HepG2 (cell line): Measurements from ENCODE around the gene IST1. TPM values are rescaled to one million over a fixed set of nuclear protein-coding genes. Genes with fewer than 3 reads are reported as not detected.

Experiments used
- DMAP1 ChIP-seq: IDR thresholded peaks from 2 replicates; pipeline ENCODE4 v1.6.1; 2016
- ELF4 ChIP-seq: sonication (generic); formaldehyde crosslinking; IDR thresholded peaks from 2 replicates; pipeline ENCODE4 v1.5.0; 2020; ENCODE audit warnings: missing genetic modification reagents, mild to moderate bottlenecking, moderate library complexity, borderline replicate concordance
- FOSL2 ChIP-seq: sonication (generic); formaldehyde crosslinking; IDR thresholded peaks from 2 replicates; pipeline ENCODE4 v1.4.0; 2020; ENCODE audit warnings: missing genetic modification reagents
- GFI1 ChIP-seq: sonication (generic); formaldehyde crosslinking; IDR thresholded peaks from 2 replicates; pipeline ENCODE4 v1.5.0; 2020; ENCODE audit warnings: missing genetic modification reagents, mild to moderate bottlenecking, borderline replicate concordance
- GPN1 ChIP-seq: sonication (generic); formaldehyde crosslinking; IDR thresholded peaks from 2 replicates; pipeline ENCODE4 v1.5.1; 2020; ENCODE audit warnings: missing genetic modification reagents, borderline replicate concordance
- GTF2F1 ChIP-seq: fragments of 150-350 bp; IDR thresholded peaks from 2 replicates; pipeline ENCODE4 v1.6.1; 2014; ENCODE audit warnings: low read length
- GZF1 ChIP-seq: sonication (generic); formaldehyde crosslinking; IDR thresholded peaks from 2 replicates; pipeline ENCODE4 v1.5.1; 2020; ENCODE audit warnings: mild to moderate bottlenecking, missing genetic modification reagents
- KLF11 ChIP-seq: IDR thresholded peaks from 2 replicates; pipeline ENCODE4 v1.6.1; 2016; ENCODE audit warnings: missing compliant biosample characterization
- MAFG ChIP-seq: sonication (generic); formaldehyde crosslinking; IDR thresholded peaks from 2 replicates; pipeline ENCODE4 v1.5.1; 2020; ENCODE audit warnings: mild to moderate bottlenecking, missing genetic modification reagents
- MIER2 ChIP-seq: IDR thresholded peaks from 2 replicates; pipeline ENCODE4 v1.6.1; 2016; ENCODE audit warnings: missing biosample characterization, missing genetic modification reagents
- PHF8 ChIP-seq: sonication (generic); formaldehyde crosslinking; IDR thresholded peaks from 2 replicates; pipeline ENCODE4 v1.5.0; 2020; ENCODE audit warnings: missing genetic modification reagents
- RARA ChIP-seq: IDR thresholded peaks from 2 replicates; pipeline ENCODE4 v1.6.1; 2016; ENCODE audit warnings: missing genetic modification reagents, missing compliant biosample characterization
- RARG ChIP-seq: sonication (generic); formaldehyde crosslinking; IDR thresholded peaks from 2 replicates; pipeline ENCODE4 v1.4.0; 2020; ENCODE audit warnings: low read depth, mild to moderate bottlenecking, missing genetic modification reagents
- SIN3A ChIP-seq: IDR thresholded peaks from 2 replicates; pipeline ENCODE4 v1.6.1; 2011; ENCODE audit warnings: low read depth, mild to moderate bottlenecking, control low read depth, low read length, borderline replicate concordance
- SMAD3 ChIP-seq: sonication (generic); formaldehyde crosslinking; IDR thresholded peaks from 2 replicates; pipeline ENCODE4 v1.4.0; 2020; ENCODE audit warnings: missing genetic modification reagents
- YEATS2 ChIP-seq: sonication (generic); formaldehyde crosslinking; IDR thresholded peaks from 2 replicates; pipeline ENCODE4 v1.4.0; 2020; ENCODE audit warnings: missing genetic modification reagents, borderline replicate concordance
- ZBTB21 ChIP-seq: sonication (generic); formaldehyde crosslinking; IDR thresholded peaks from 2 replicates; pipeline ENCODE4 v1.4.0; 2020; ENCODE audit warnings: missing genetic modification reagents
- ZBTB7A ChIP-seq: sonication (generic); formaldehyde crosslinking; IDR thresholded peaks from 2 replicates; pipeline ENCODE4 v1.8.0; 2022; ENCODE audit warnings: mild to moderate bottlenecking, missing genetic modification reagents
- ZNF3 ChIP-seq: IDR thresholded peaks from 2 replicates; pipeline ENCODE4 v1.7.0; 2017; ENCODE audit warnings: inconsistent platforms
- ZNF451 ChIP-seq: sonication (generic); formaldehyde crosslinking; IDR thresholded peaks from 2 replicates; pipeline ENCODE4 v1.5.0; 2020; ENCODE audit warnings: mild to moderate bottlenecking, missing genetic modification reagents
- ZNF644 ChIP-seq: IDR thresholded peaks from 2 replicates; pipeline ENCODE4 v1.6.1; 2016; ENCODE audit warnings: low read depth
- ZNF816 ChIP-seq: sonication (generic); formaldehyde crosslinking; IDR thresholded peaks from 2 replicates; pipeline ENCODE4 v1.8.0; 2022; ENCODE audit warnings: missing genetic modification reagents, mild to moderate bottlenecking, borderline replicate concordance
- polyA plus RNA-seq, 8 experiments: library from polyadenylated mRNA; depleted of rRNA in 3 of 8; stranded (reverse) in 7 of 8; unstranded in 1 of 8; fragments of >200 nt; fragmentation: Illumina TruSeq in 4 of 8; extraction: Trizol in 4 of 8; gene quantifications; 2 replicates each; pipeline versions ENCODE4 v1.2.1 to v1.2.3, GENCODE V29; 2011 to 2016; ENCODE audit warnings: low read depth in 4 of 8, missing spikeins in 1 of 8, mixed read lengths in 1 of 8; ENCODE audit not compliant: insufficient read depth in 1 of 8
- total RNA-seq, 5 experiments: library from RNA; depleted of rRNA; stranded (reverse); fragments of >200 nt; fragmentation: Illumina TruSeq; extraction: Trizol; gene quantifications; 2 replicates each; pipeline ENCODE4 v1.2.3, GENCODE V29; 2016; ENCODE audit warnings: low read depth in 1 of 5
- TF ChIP-seq, protein P1 (sequence below): sonication (generic); formaldehyde crosslinking; IDR thresholded peaks from 2 replicates; pipeline ENCODE4 v1.8.1; 2022; ENCODE audit warnings: mild to moderate bottlenecking, missing genetic modification reagents
- TF ChIP-seq, protein P2 (sequence below): IDR thresholded peaks from 2 replicates; pipeline ENCODE4 v1.6.1; 2016
- TF ChIP-seq, protein P3 (sequence below): conservative IDR thresholded peaks from 2 replicates; pipeline ENCODE4 v1.6.1; 2018; ENCODE audit warnings: missing genetic modification reagents
- TF ChIP-seq, protein P4 (sequence below): sonication (generic); formaldehyde crosslinking; IDR thresholded peaks from 2 replicates; pipeline ENCODE4 v1.8.0; 2022; ENCODE audit warnings: missing genetic modification reagents, low read depth, mild to moderate bottlenecking, borderline replicate concordance
- TF ChIP-seq, protein P5 (sequence below): IDR thresholded peaks from 2 replicates; pipeline ENCODE4 v1.6.1; 2016; ENCODE audit warnings: low read depth, control low read depth

Gene IST1
- total and polyA plus RNA-seq, 2 of the 13 experiments (the other 11 are each of a cell fraction or from before 2014, with no cell fraction given): 346 to 415 TPM

DNA sequence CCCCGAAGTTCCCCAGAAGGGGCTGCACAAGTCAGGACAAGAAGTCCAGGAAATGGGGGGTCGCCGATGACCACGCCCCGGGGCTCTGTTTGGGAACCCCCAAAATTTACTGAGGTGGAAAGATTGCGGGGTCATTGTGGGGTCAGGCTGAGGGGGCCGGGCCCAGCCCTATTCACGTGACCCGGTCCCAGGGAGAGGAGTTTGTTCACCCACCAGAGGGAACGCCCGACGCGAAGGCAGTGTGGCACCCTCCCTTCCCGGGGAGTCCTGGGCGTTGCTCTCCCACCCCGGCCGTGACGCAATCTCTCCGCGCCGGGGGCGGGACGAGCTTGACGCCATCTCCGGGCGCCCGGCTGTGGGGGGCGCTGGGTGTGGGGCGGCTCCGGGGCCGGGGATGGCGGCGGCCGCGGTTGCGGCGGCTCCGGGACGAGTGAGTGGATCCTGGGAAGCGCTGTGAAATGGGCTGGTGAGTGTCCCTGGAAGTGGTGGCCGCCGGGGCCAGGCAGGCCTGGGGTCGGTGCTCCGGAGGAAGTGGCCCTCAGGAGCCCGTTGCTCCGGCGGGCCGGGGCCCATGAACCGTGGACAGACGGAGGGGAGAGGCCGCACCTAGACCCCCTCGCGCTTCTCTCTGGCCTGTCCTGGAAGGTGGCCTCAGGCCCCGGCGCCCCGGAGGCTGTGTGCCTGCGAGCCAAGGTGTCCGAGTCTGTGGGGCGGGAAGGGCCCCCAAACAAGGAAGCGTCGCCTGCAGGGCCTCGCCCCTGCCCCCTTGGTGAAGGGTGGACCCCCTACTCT lies 49.5 kb upstream of the IST1 start, which contains the start of gene ATXN1L (continued):
- TF ChIP-seq, protein P1, sequence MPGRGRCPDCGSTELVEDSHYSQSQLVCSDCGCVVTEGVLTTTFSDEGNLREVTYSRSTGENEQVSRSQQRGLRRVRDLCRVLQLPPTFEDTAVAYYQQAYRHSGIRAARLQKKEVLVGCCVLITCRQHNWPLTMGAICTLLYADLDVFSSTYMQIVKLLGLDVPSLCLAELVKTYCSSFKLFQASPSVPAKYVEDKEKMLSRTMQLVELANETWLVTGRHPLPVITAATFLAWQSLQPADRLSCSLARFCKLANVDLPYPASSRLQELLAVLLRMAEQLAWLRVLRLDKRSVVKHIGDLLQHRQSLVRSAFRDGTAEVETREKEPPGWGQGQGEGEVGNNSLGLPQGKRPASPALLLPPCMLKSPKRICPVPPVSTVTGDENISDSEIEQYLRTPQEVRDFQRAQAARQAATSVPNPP (CRISPR knock-in tag): peak; percentile 59; the same call in 1 of the 2 replicates
- peak; percentile 90 for TF ChIP-seq YEATS2 (CRISPR knock-in tag)
- peak; percentile 87 for TF ChIP-seq ZNF816 (CRISPR knock-in tag)
- TF ChIP-seq GPN1 (CRISPR knock-in tag): peak; percentile 85; the same call in 1 of the 2 replicates
- peak; percentile 64 for TF ChIP-seq FOSL2 (CRISPR knock-in tag)
- no peak for TF ChIP-seq ZBTB7A (CRISPR knock-in tag)
- TF ChIP-seq, protein P2, sequence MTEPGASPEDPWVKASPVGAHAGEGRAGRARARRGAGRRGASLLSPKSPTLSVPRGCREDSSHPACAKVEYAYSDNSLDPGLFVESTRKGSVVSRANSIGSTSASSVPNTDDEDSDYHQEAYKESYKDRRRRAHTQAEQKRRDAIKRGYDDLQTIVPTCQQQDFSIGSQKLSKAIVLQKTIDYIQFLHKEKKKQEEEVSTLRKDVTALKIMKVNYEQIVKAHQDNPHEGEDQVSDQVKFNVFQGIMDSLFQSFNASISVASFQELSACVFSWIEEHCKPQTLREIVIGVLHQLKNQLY (CRISPR knock-in tag): peak; percentile 82
- peak; percentile 33; the same call in 1 of the 2 replicates for TF ChIP-seq GTF2F1
- TF ChIP-seq, protein P3, sequence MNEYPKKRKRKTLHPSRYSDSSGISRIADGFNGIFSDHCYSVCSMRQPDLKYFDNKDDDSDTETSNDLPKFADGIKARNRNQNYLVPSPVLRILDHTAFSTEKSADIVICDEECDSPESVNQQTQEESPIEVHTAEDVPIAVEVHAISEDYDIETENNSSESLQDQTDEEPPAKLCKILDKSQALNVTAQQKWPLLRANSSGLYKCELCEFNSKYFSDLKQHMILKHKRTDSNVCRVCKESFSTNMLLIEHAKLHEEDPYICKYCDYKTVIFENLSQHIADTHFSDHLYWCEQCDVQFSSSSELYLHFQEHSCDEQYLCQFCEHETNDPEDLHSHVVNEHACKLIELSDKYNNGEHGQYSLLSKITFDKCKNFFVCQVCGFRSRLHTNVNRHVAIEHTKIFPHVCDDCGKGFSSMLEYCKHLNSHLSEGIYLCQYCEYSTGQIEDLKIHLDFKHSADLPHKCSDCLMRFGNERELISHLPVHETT (CRISPR knock-in tag): peak; percentile 81
- TF ChIP-seq KLF11 (CRISPR knock-in tag): no peak
- no peak for TF ChIP-seq MAFG (CRISPR knock-in tag)
- no peak for TF ChIP-seq ELF4
- TF ChIP-seq RARG (CRISPR knock-in tag): no peak
- TF ChIP-seq ZNF451 (CRISPR knock-in tag): no peak; the same call in 1 of the 2 replicates
- TF ChIP-seq MIER2: 0 out of 2 replicates have a peak, but pooled peaks have one; percentile 35
- TF ChIP-seq, protein P4, sequence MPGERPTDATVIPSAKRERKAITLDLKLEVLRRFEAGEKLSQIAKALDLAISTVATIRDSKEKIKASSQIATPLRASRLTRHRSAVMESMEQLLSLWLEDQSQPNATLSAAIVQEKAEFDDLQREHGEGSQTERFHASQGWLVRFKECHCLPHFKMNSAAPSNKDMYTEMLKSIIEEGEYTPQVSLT (CRISPR knock-in tag): no peak
- TF ChIP-seq DMAP1 (CRISPR knock-in tag): peak; percentile 86
- TF ChIP-seq SMAD3 (CRISPR knock-in tag): peak; percentile 84
- TF ChIP-seq ZBTB21: peak; percentile 61; the same call in 1 of the 2 replicates
- no peak for TF ChIP-seq ZNF644 (CRISPR knock-in tag)
- peak; percentile 98 for TF ChIP-seq PHF8 (CRISPR knock-in tag)
- no peak for TF ChIP-seq ZNF3 (CRISPR knock-in tag)
- TF ChIP-seq RARA (CRISPR knock-in tag): peak; percentile 84
- 0 out of 2 replicates have a peak, but pooled peaks have one; percentile 60 for TF ChIP-seq SIN3A
- TF ChIP-seq, protein P5, sequence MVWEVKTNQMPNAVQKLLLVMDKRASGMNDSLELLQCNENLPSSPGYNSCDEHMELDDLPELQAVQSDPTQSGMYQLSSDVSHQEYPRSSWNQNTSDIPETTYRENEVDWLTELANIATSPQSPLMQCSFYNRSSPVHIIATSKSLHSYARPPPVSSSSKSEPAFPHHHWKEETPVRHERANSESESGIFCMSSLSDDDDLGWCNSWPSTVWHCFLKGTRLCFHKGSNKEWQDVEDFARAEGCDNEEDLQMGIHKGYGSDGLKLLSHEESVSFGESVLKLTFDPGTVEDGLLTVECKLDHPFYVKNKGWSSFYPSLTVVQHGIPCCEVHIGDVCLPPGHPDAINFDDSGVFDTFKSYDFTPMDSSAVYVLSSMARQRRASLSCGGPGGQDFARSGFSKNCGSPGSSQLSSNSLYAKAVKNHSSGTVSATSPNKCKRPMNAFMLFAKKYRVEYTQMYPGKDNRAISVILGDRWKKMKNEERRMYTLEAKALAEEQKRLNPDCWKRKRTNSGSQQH (CRISPR knock-in tag): peak; percentile 94; the same call in 1 of the 2 replicates
- peak; percentile 50; the same call in 1 of the 2 replicates for TF ChIP-seq GFI1 (CRISPR knock-in tag)
- no peak for TF ChIP-seq GZF1 (CRISPR knock-in tag)
